ENCODE measurements around the gene SCGB2B2. TPM values are rescaled to one million over a fixed set of nuclear protein-coding genes. Genes with fewer than 3 reads are reported as not detected.

SCGB2B2 gene
- total and polyA plus RNA-seq, 7 donors: 0.13 to 1.1 (median 0.21) TPM

DNA sequence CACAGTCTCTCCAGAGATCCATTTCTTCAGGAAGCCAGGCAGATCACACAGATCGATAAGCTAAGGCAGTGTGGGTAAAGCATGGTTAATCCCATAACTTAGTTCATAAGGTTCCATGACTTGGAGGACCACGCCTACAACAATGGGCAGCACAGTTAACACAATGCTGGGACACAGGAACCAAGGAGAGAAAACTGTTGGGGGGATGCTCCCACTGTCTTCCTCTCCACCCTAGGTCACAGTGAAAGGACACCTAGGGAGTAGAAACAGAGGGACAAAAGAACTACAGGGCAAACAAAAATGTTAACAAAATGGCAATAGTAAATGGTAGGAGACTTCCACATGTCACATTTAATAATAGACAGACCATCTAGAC lies 36.3 kb upstream of the SCGB2B2 start:
- H3K36me3 ChIP-seq (ENCODE audit: insufficient read depth in 1 of 2, low read depth in 1 of 2): no peaks in the 10 kb centered on the region
- no peaks in the 10 kb centered on the region for H3K27me3 ChIP-seq (ENCODE audit: insufficient read depth in 3 of 3, low read length in 2 of 3)
- intact Hi-C loops (cut with DNase I): loop anchor here (2.0 kb wide), 3 partner anchors 74 to 212 kb away; no protein-coding TSS in a partner anchor
- H3K4me1 ChIP-seq: no peaks in the 10 kb centered on the region
- H3K9me3 ChIP-seq: no peaks in the 10 kb centered on the region
- H3K4me3 ChIP-seq: no peak overlapping the region
- 80 to 87% (median 84%) methylated on average over 2 of the region's 2 CpGs for WGBS, 3 donors
- TF ChIP-seq, protein P1, sequence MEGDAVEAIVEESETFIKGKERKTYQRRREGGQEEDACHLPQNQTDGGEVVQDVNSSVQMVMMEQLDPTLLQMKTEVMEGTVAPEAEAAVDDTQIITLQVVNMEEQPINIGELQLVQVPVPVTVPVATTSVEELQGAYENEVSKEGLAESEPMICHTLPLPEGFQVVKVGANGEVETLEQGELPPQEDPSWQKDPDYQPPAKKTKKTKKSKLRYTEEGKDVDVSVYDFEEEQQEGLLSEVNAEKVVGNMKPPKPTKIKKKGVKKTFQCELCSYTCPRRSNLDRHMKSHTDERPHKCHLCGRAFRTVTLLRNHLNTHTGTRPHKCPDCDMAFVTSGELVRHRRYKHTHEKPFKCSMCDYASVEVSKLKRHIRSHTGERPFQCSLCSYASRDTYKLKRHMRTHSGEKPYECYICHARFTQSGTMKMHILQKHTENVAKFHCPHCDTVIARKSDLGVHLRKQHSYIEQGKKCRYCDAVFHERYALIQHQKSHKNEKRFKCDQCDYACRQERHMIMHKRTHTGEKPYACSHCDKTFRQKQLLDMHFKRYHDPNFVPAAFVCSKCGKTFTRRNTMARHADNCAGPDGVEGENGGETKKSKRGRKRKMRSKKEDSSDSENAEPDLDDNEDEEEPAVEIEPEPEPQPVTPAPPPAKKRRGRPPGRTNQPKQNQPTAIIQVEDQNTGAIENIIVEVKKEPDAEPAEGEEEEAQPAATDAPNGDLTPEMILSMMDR (IDR thresholded peaks at IDR 0.05): no peak
- DNase-seq: no peak
- no peak for ATAC-seq
- H3K27ac ChIP-seq: no peak overlapping the region

DNA sequence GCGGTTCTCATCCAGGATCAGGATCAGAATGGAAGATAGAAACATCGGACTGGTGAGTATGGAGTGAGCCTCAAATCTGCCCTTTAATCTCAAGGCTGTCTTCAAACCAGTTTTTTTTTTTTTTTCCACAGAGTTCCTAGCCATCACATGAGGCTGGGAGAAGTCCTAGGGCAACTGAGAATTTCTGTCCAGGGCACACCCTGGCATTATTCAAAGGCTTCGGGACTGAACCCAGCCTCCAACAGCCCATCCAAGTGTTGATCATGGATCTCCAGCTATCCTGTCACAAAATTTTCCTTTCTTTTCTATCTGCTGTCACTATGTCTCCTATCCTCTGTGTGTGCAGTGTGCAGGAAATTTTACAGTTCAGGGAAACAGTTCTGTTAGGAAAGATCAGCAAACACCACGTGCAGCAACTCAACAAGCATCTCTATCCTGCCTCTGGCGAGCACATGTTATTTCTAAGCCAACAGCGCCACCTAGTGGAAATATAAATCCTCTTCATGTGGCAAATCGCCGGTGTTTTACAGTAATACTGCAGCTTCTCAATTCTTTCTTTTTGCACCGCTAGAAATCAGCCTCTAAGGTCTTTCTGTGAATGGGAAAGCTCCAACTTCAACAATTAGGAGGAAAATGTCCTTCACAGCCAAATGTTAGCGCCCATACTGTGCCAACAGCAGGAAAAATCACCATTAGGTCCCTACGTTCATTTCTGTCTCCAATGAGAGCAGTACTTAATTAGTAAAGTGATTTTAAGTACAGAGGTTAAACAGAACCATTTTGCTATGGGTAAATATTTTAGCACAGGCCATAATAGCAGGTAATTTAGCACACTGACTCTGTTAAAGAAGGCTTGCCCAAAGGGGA lies 35.7 kb upstream of the SCGB2B2 start:
- ATAC-seq: peak; percentile 64 to 89 (median 74)
- no peaks in the 10 kb centered on the region for H3K27me3 ChIP-seq (ENCODE audit: insufficient read depth in 3 of 3, low read length in 2 of 3)
- H3K36me3 ChIP-seq (ENCODE audit: insufficient read depth in 1 of 2, low read depth in 1 of 2): no peaks in the 10 kb centered on the region
- TF ChIP-seq, protein P1 (IDR thresholded peaks at IDR 0.05): peak; percentile 84
- H3K4me3 ChIP-seq: no peak overlapping the region
- no peak for DNase-seq
- H3K4me1 ChIP-seq: no peaks in the 10 kb centered on the region
- no peak overlapping the region for H3K27ac ChIP-seq
- intact Hi-C loops (cut with DNase I): loop anchor here (1.0 to 2.0 kb wide), 4 partner anchors 73 to 212 kb away; no protein-coding TSS in a partner anchor
- no peaks in the 10 kb centered on the region for H3K9me3 ChIP-seq
- 32 to 35% (median 32%) methylated on average over 11 of the region's 11 CpGs for WGBS, 3 donors

DNA sequence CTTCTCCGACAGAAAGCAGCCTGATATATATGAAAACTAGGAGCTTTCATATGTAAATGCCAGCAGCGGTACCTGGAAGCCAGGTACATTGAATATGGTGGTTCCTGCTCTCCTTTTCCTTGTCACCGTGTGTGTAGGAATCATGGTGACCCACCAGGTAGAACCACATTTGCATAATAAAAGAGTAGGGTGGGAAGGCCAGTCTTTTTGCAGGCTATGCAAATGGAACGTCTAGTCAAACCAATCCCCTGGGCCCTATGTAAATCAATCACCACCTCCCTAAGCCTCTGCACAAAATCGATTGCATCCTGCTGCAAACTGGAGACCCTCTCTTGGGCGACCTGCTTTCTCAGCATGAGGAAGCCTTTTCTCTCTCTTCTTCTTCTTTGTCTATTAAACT lies 34.9 kb upstream of the SCGB2B2 start:
- intact Hi-C loops (cut with DNase I): loop anchor here (1.0 to 2.0 kb wide), 4 partner anchors 73 to 211 kb away; no protein-coding TSS in a partner anchor
- no peaks in the 10 kb centered on the region for H3K9me3 ChIP-seq
- no peak overlapping the region for H3K27ac ChIP-seq
- DNase-seq: no peak
- TF ChIP-seq, protein P1 (IDR thresholded peaks at IDR 0.05): no peak
- 63 to 68% (median 65%) methylated on average over 6 of the region's 6 CpGs for WGBS, 3 donors
- ATAC-seq: no peak
- H3K4me1 ChIP-seq: no peaks in the 10 kb centered on the region
- no peaks in the 10 kb centered on the region for H3K27me3 ChIP-seq (ENCODE audit: insufficient read depth in 3 of 3, low read length in 2 of 3)
- H3K36me3 ChIP-seq (ENCODE audit: insufficient read depth in 1 of 2, low read depth in 1 of 2): no peaks in the 10 kb centered on the region
- H3K4me3 ChIP-seq: no peak overlapping the region

DNA sequence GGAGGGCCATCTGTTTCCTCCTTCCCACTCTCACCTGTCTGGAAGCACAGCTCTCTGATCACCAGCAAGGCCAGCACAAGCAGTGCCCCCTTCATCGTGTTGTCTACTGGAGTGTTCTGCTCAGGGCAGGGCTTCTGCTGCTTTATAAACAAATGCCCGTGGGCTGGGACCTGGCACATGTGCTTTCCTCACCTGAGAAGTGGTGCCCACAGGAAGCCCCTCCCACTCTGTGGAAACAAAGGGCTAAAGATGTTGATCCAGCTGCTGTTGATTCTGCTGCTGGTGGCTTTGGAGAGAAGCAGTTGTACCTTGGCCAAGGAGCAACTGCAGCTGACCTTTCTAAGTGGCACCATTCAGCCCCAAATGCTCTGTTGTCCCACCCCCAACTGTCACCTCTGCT lies 30.7 kb upstream of the SCGB2B2 start:
- Histone ChIP-seq H3K4me3 (no peak overlapping the region), H3K9me3 (no peaks in the 10 kb centered on the region), H3K4me1 (no peaks in the 10 kb centered on the region), H3K27me3 (ENCODE audit: insufficient read depth in 3 of 3, low read length in 2 of 3) (no peaks in the 10 kb centered on the region), H3K36me3 (ENCODE audit: insufficient read depth in 1 of 2, low read depth in 1 of 2) (no peaks in the 10 kb centered on the region), H3K27ac (no peak overlapping the region)
- DNase-seq (no peak), ATAC-seq (no peak)
- intact Hi-C loops (cut with DNase I): no loop called here
- 56 to 72% (median 66%) methylated on average over 2 of the region's 2 CpGs for WGBS, 3 donors
- TF ChIP-seq, protein P1 (IDR thresholded peaks at IDR 0.05): no peak
